ENCODE data around the gene HSD17B11.

DNA sequence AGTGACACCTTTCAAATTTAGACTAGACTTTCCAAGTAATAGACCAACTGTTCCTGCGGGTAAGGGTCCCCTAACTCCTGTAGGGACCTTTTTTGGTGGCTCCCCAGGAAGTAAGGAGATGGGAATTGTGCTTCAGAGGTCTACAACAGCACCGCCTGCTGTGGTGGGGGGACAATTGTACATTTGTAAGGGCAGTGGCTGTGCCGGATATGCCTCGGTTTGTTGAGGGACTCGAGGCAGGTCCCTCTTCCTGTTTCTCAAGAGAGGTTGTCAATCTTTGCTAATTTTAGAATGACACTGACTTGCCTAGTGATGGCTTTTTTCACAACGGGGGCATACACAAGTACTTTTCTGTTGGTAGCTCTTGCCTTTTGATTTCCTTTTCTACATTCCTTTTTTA lies 15.5 kb upstream of the HSD17B11 start:
- TF ChIP-seq, protein P1, sequence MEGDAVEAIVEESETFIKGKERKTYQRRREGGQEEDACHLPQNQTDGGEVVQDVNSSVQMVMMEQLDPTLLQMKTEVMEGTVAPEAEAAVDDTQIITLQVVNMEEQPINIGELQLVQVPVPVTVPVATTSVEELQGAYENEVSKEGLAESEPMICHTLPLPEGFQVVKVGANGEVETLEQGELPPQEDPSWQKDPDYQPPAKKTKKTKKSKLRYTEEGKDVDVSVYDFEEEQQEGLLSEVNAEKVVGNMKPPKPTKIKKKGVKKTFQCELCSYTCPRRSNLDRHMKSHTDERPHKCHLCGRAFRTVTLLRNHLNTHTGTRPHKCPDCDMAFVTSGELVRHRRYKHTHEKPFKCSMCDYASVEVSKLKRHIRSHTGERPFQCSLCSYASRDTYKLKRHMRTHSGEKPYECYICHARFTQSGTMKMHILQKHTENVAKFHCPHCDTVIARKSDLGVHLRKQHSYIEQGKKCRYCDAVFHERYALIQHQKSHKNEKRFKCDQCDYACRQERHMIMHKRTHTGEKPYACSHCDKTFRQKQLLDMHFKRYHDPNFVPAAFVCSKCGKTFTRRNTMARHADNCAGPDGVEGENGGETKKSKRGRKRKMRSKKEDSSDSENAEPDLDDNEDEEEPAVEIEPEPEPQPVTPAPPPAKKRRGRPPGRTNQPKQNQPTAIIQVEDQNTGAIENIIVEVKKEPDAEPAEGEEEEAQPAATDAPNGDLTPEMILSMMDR (IDR thresholded peaks at IDR 0.05; ENCODE audit: insufficient read depth, low read length) = no peak
- TF ChIP-seq SPI1 (IDR thresholded peaks at IDR 0.05; ENCODE audit: borderline replicate concordance, low read depth) (peak; percentile 49; the same call in 1 of the 2 replicates), GABPA (IDR thresholded peaks at IDR 0.05; ENCODE audit: low read depth) (peak; percentile 81)
